Trophoblast cell (in vitro differentiated cells and primary cell): ENCODE results near the gene RAB11FIP4.

Experiments used
- DNase-seq, 2 donors: peaks; one replicate each; pipeline ENCODE4 v3.0.0-alpha.2; 2016
- H2AFZ ChIP-seq: 2 replicates; pipeline ENCODE4 v1.6.1; 2013; ENCODE audit warnings: low read length, moderate library complexity, mild to moderate bottlenecking; ENCODE audit not compliant: insufficient read depth, poor library complexity
- H2AK5ac ChIP-seq: 2 replicates; pipeline ENCODE4 v1.6.1; 2013; ENCODE audit warnings: mild to moderate bottlenecking, low read length
- H2BK120ac ChIP-seq: 2 replicates; pipeline ENCODE4 v1.6.1; 2013; ENCODE audit warnings: low read length, mild to moderate bottlenecking, moderate library complexity; ENCODE audit not compliant: insufficient read depth, poor library complexity
- H2BK12ac ChIP-seq: 2 replicates; pipeline ENCODE4 v1.6.1; 2013; ENCODE audit warnings: mild to moderate bottlenecking, low read length, moderate library complexity
- H2BK5ac ChIP-seq: 2 replicates; pipeline ENCODE4 v1.6.1; 2013; ENCODE audit warnings: low read length, low read depth, moderate library complexity, mild to moderate bottlenecking; ENCODE audit not compliant: poor library complexity
- H3K14ac ChIP-seq: 2 replicates; pipeline ENCODE4 v1.6.1; 2013; ENCODE audit warnings: mild to moderate bottlenecking, low read length
- H3K18ac ChIP-seq: 2 replicates; pipeline ENCODE4 v1.6.1; 2013; ENCODE audit warnings: mild to moderate bottlenecking, low read length
- H3K23ac ChIP-seq: 2 replicates; pipeline ENCODE4 v1.6.1; 2013; ENCODE audit warnings: low read length
- H3K27ac ChIP-seq: 2 replicates; pipeline ENCODE4 v1.5.1; 2013; ENCODE audit warnings: low read depth, mild to moderate bottlenecking, inconsistent platforms, low read length, moderate library complexity
- H3K27me3 ChIP-seq: 2 replicates; pipeline ENCODE4 v1.6.1; 2013; ENCODE audit warnings: inconsistent platforms, mild to moderate bottlenecking, low read length, moderate library complexity; ENCODE audit not compliant: insufficient read depth
- H3K36me3 ChIP-seq, 2 experiments: 1 replicate in 1 of 2; 2 replicates in 1 of 2; pipeline ENCODE4 v1.6.1; 2013; ENCODE audit warnings: low read length in 2 of 2, mild to moderate bottlenecking in 2 of 2, moderate library complexity in 1 of 2; ENCODE audit not compliant: insufficient read depth in 2 of 2, control insufficient read depth in 1 of 2
- H3K4ac ChIP-seq: 2 replicates; pipeline ENCODE4 v1.6.1; 2013; ENCODE audit warnings: low read depth, mild to moderate bottlenecking, low read length, moderate library complexity
- H3K4me1 ChIP-seq, 2 experiments: 1 replicate in 1 of 2; 2 replicates in 1 of 2; pipeline ENCODE4 v1.6.1; 2013; ENCODE audit warnings: low read length in 2 of 2, mild to moderate bottlenecking in 2 of 2, moderate library complexity in 1 of 2; ENCODE audit not compliant: insufficient read depth in 2 of 2, control insufficient read depth in 1 of 2
- H3K4me2 ChIP-seq: 2 replicates; pipeline ENCODE4 v1.6.1; 2013; ENCODE audit warnings: inconsistent platforms, mild to moderate bottlenecking, low read length, moderate library complexity
- H3K4me3 ChIP-seq: 2 replicates; pipeline ENCODE4 v1.5.1; 2013; ENCODE audit warnings: mild to moderate bottlenecking, low read depth, low read length, inconsistent platforms
- H3K79me1 ChIP-seq: one replicate; pipeline ENCODE4 v1.6.1; 2013; ENCODE audit warnings: low read length
- H3K79me2 ChIP-seq: 2 replicates; pipeline ENCODE4 v1.6.1; 2013; ENCODE audit warnings: low read length, mild to moderate bottlenecking; ENCODE audit not compliant: control insufficient read depth, insufficient read depth, poor library complexity
- H3K9ac ChIP-seq: 2 replicates; pipeline ENCODE4 v1.6.1; 2013; ENCODE audit warnings: mild to moderate bottlenecking, low read length
- H3K9me3 ChIP-seq: 2 replicates; pipeline ENCODE4 v1.6.1; 2013; ENCODE audit warnings: low read depth, mild to moderate bottlenecking, control low read depth, inconsistent platforms, low read length; ENCODE audit not compliant: insufficient read depth
- H4K12ac ChIP-seq: 2 replicates; pipeline ENCODE4 v1.6.1; 2013; ENCODE audit warnings: low read depth, mild to moderate bottlenecking, low read length, moderate library complexity
- H4K8ac ChIP-seq: 2 replicates; pipeline ENCODE4 v1.6.1; 2013; ENCODE audit warnings: low read depth, mild to moderate bottlenecking, low read length, moderate library complexity
- H4K91ac ChIP-seq: one replicate; pipeline ENCODE4 v1.6.1; 2013; ENCODE audit warnings: low read depth, mild to moderate bottlenecking, low read length, moderate library complexity
- WGBS: extraction: QIAGEN DNeasy Blood & Tissue Kit; methylation state at CpG from one replicate; pipeline ENCODE4 v1.1.7; 2013; ENCODE audit warnings: missing lambda C conversion rate; ENCODE audit not compliant: insufficient read length, insufficient coverage; ENCODE audit errors: extremely low coverage; 5-methylcytosine and 5-hydroxymethylcytosine counted together

Gene RAB11FIP4

DNA sequence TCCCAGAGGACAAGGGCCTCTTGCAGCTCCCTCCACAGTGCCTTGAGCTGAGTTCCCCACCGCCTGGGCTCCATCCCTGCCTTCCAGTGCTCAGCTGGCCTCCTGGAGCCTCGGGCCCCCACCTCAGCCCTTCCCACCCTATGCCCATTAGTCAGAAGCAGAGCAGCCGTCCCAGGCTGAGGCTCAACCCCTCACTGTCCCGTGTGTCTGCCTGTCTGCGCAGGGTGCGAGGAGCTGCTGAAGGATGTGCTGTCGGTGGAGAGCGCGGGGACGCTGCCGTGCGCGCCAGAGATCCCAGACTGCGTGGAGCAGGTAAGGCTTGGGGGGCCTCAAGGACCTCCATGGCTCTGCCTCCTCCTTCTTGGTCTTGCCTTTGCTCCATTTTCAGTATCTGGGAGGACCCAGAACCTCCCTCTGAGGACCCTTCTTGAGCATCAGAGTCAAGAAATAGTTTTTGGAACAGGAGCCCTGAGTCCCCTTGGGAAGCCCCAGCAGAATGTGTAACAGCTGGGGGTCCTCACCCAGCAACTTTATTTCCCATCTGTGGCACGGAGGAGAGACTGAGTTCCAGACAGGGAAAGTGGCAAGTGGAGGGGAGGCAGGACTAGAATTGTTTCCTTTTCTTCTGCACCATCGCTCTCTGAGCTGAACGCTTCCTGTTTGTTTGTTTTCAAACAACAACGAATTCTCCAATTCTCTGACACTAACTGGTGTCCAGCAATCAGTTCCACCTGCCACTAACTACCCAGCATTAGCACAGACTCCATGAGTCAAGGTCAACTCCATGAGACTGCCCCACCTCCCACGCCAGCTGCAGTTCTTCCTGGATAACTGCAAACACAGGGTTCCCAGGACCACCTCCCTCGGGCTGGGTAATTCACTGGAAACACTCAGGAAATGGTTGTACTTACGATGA lies 42.6 kb downstream of the RAB11FIP4 start:
- no peaks in the 10 kb centered on the region for H3K36me3 ChIP-seq
- H3K4me1 ChIP-seq: peaks cover 0 to 2% of the 10 kb centered on the region in 2 experiments
- H3K4me2 ChIP-seq: no peak overlapping the region
- no peak overlapping the region for H2AK5ac ChIP-seq
- no peak overlapping the region for H3K27ac ChIP-seq
- H3K4ac ChIP-seq: no peak overlapping the region
- H4K91ac ChIP-seq: no peak overlapping the region
- no peaks in the 10 kb centered on the region for H3K9me3 ChIP-seq
- H3K27me3 ChIP-seq: no peaks in the 10 kb centered on the region
- no peaks in the 10 kb centered on the region for H3K79me2 ChIP-seq
- no peak overlapping the region for H3K14ac ChIP-seq
- no peak overlapping the region for H3K18ac ChIP-seq
- H4K8ac ChIP-seq: no peak overlapping the region
- no peaks in the 10 kb centered on the region for H3K79me1 ChIP-seq
- no peak overlapping the region for H3K4me3 ChIP-seq
- H3K9ac ChIP-seq: no peak overlapping the region
- H3K23ac ChIP-seq: no peak overlapping the region
- H4K12ac ChIP-seq: no peak overlapping the region
- no peak overlapping the region for H2BK120ac ChIP-seq
- DNase-seq: no peak
- H2BK12ac ChIP-seq: no peak overlapping the region
- H2BK5ac ChIP-seq: no peak overlapping the region
- H2AFZ ChIP-seq: no peak overlapping the region
- WGBS: no CpG with 5 or more reads among the region's 21 CpGs

DNA sequence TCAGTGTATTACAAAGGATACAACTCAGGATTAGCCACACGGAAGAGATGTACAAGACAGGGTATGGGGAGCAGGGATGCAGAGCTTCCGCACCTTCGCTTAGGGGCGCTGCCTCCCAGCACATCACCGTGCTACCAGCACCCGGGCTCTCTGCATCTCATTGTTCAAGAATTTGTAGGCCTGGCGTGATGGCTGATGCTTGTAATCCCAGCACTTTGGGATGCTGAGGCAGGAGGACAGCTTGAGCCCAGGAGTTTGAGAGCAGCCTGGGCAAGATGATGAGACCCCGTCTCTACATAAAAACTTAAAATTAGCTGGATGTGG lies 43.2 kb downstream of the RAB11FIP4 start:
- no peak overlapping the region for H3K27ac ChIP-seq
- no peaks in the 10 kb centered on the region for H3K27me3 ChIP-seq
- no peak overlapping the region for H3K14ac ChIP-seq
- no peak overlapping the region for H2AK5ac ChIP-seq
- no peak overlapping the region for H3K4ac ChIP-seq
- no peak overlapping the region for H3K4me3 ChIP-seq
- no CpG with 5 or more reads among the region's 8 CpGs for WGBS
- H4K91ac ChIP-seq: no peak overlapping the region
- no peaks in the 10 kb centered on the region for H3K79me1 ChIP-seq
- no peak overlapping the region for H3K9ac ChIP-seq
- no peaks in the 10 kb centered on the region for H3K36me3 ChIP-seq
- DNase-seq: no peak
- no peak overlapping the region for H4K8ac ChIP-seq
- H2BK120ac ChIP-seq: no peak overlapping the region
- no peak overlapping the region for H4K12ac ChIP-seq
- no peak overlapping the region for H3K23ac ChIP-seq
- H3K4me2 ChIP-seq: no peak overlapping the region
- no peak overlapping the region for H2BK5ac ChIP-seq
- peaks cover 0 to 2% of the 10 kb centered on the region in 2 experiments for H3K4me1 ChIP-seq
- H3K79me2 ChIP-seq: no peaks in the 10 kb centered on the region
- H2BK12ac ChIP-seq: no peak overlapping the region
- no peak overlapping the region for H2AFZ ChIP-seq
- H3K18ac ChIP-seq: no peak overlapping the region
- H3K9me3 ChIP-seq: no peaks in the 10 kb centered on the region

DNA sequence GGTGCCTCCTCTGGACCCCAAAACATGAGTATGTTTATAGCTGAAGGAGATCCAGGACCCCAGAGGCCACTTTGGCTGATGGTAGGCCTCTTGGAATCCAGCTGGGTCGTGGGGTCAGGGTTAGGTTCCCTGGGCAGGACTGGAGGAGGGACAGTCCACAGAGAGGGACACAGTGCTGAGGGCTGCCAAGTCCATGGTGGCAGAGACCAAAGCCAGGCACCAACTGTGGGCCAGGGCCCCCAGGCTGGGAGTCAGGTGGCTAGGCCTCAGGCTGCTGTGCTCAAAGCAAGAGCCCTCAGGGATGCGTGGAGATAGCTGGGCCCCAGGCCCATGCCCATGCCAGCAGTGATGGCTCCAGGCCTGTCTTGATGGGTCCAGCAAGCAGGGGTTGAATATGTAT lies 44.1 kb downstream of the RAB11FIP4 start:
- Histone ChIP-seq H2AFZ (no peak overlapping the region), H3K4me3 (no peak overlapping the region), H2BK5ac (no peak overlapping the region), H3K4me1 (peaks cover 0 to 2% of the 10 kb centered on the region in 2 experiments), H3K9me3 (no peaks in the 10 kb centered on the region), H2AK5ac (no peak overlapping the region), H4K12ac (no peak overlapping the region), H3K79me2 (no peaks in the 10 kb centered on the region), H3K79me1 (no peaks in the 10 kb centered on the region), H4K91ac (no peak overlapping the region), H3K27me3 (no peaks in the 10 kb centered on the region), H3K9ac (no peak overlapping the region), H3K4ac (no peak overlapping the region), H3K14ac (no peak overlapping the region), H3K4me2 (no peak overlapping the region), H3K23ac (no peak overlapping the region), H3K18ac (no peak overlapping the region), H2BK12ac (no peak overlapping the region), H3K27ac (no peak overlapping the region), H3K36me3 (no peaks in the 10 kb centered on the region), H2BK120ac (no peak overlapping the region), H4K8ac (no peak overlapping the region)
- no CpG with 5 or more reads among the region's 2 CpGs for WGBS
- DNase-seq: no peak

DNA sequence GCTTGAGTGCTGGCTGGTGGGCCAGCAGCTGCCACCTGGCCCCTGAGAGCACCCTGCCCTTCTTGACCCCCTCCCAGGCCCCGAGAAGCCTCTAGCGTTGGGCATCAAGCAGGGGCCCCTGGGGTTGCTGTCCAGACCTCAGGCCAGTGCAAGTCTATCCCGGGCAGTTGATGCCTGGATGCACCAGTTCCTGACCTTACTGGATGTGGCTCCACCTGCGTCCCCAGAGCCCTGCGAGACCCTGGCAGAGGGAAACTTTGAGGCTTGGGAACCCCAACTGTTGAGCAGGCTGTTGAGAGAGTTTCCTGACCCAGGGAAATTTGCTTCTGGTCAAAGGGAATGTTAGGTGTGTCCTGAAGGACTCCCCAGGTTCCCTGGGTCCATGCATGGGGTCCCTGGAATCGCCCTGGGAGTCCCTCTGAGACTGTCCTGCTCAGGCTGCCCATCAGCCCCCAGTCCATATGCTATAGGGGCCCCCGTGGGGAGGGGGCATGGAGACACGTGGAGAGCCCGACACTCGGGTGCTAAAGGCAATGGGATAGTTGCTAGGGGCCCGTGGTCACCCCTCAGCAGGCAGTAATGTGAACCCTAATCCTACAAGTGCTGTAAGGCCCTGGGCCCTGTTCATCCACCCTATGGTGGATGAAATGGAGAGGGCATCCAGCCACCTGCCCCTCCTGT lies 46.4 kb downstream of the RAB11FIP4 start:
- no peaks in the 10 kb centered on the region for H3K27me3 ChIP-seq
- H4K91ac ChIP-seq: no peak overlapping the region
- H3K4me2 ChIP-seq: no peak overlapping the region
- WGBS: no CpG with 5 or more reads among the region's 11 CpGs
- H3K18ac ChIP-seq: no peak overlapping the region
- H3K9me3 ChIP-seq: no peaks in the 10 kb centered on the region
- no peak overlapping the region for H2BK120ac ChIP-seq
- no peak overlapping the region for H4K8ac ChIP-seq
- H3K4ac ChIP-seq: no peak overlapping the region
- H3K36me3 ChIP-seq: no peaks in the 10 kb centered on the region
- H3K9ac ChIP-seq: no peak overlapping the region
- H4K12ac ChIP-seq: no peak overlapping the region
- H3K4me3 ChIP-seq: no peak overlapping the region
- no peak overlapping the region for H3K14ac ChIP-seq
- H3K23ac ChIP-seq: no peak overlapping the region
- H2BK12ac ChIP-seq: no peak overlapping the region
- no peaks in the 10 kb centered on the region for H3K79me2 ChIP-seq
- H2BK5ac ChIP-seq: no peak overlapping the region
- no peak for DNase-seq
- H2AFZ ChIP-seq: no peak overlapping the region
- H3K4me1 ChIP-seq: peaks cover 0 to 2% of the 10 kb centered on the region in 2 experiments
- no peaks in the 10 kb centered on the region for H3K79me1 ChIP-seq
- H3K27ac ChIP-seq: no peak overlapping the region
- no peak overlapping the region for H2AK5ac ChIP-seq
